H9 (cell line): ENCODE measurements around the gene CDH13. TPM values are rescaled to one million over a fixed set of nuclear protein-coding genes. Genes with fewer than 3 reads are reported as not detected.

Experiments
- DNase-seq: peaks from one replicate; pipeline ENCODE4 v3.0.0-alpha.2; 2017
- H2AFZ ChIP-seq: one replicate; pipeline ENCODE4 v1.6.1; 2013; ENCODE audit warnings: mild to moderate bottlenecking, low read length, control low read depth, moderate library complexity
- H2AK5ac ChIP-seq: 2 replicates; pipeline ENCODE4 v1.6.1; 2013; ENCODE audit warnings: low read length, control low read depth, mixed read lengths; ENCODE audit not compliant: insufficient read length
- H2BK120ac ChIP-seq: one replicate; pipeline ENCODE4 v1.6.1; 2013; ENCODE audit warnings: low read depth, mild to moderate bottlenecking, low read length, control low read depth, inconsistent platforms; ENCODE audit not compliant: poor library complexity, severe bottlenecking
- H2BK12ac ChIP-seq: 2 replicates; pipeline ENCODE4 v1.6.1; 2013; ENCODE audit warnings: low read length, control low read depth, mixed read lengths, low read depth; ENCODE audit not compliant: insufficient read length
- H2BK15ac ChIP-seq: 2 replicates; pipeline ENCODE4 v1.6.1; 2013; ENCODE audit warnings: low read depth, low read length, control low read depth
- H2BK20ac ChIP-seq: one replicate; pipeline ENCODE4 v1.6.1; 2013; ENCODE audit warnings: low read depth, mild to moderate bottlenecking, low read length, control low read depth, inconsistent platforms; ENCODE audit not compliant: poor library complexity, severe bottlenecking
- H2BK5ac ChIP-seq: 2 replicates; pipeline ENCODE4 v1.6.1; 2013; ENCODE audit warnings: low read length, control low read depth, mixed read lengths; ENCODE audit not compliant: insufficient read length
- H3K14ac ChIP-seq: 2 replicates; pipeline ENCODE4 v1.6.1; 2013; ENCODE audit warnings: low read length, control low read depth; ENCODE audit not compliant: insufficient read depth
- H3K18ac ChIP-seq: 2 replicates; pipeline ENCODE4 v1.6.1; 2013; ENCODE audit warnings: low read depth, mild to moderate bottlenecking, mixed read lengths, low read length, control low read depth; ENCODE audit not compliant: insufficient read length
- H3K23ac ChIP-seq: 2 replicates; pipeline ENCODE4 v1.6.1; 2013; ENCODE audit warnings: low read length, control low read depth, mixed read lengths, low read depth; ENCODE audit not compliant: insufficient read length
- H3K23me2 ChIP-seq: 2 replicates; pipeline ENCODE4 v1.6.1; 2013; ENCODE audit warnings: low read depth, mild to moderate bottlenecking, mixed read lengths, low read length, control low read depth; ENCODE audit not compliant: insufficient read length, poor library complexity, severe bottlenecking
- H3K27ac ChIP-seq: 2 replicates; pipeline ENCODE4 v1.5.1; 2013; ENCODE audit warnings: low read length, control low read depth, mixed read lengths, low read depth; ENCODE audit not compliant: insufficient read length
- H3K27me3 ChIP-seq: 2 replicates; pipeline ENCODE4 v1.6.1; 2013; ENCODE audit warnings: low read length, control low read depth, inconsistent platforms; ENCODE audit not compliant: insufficient read depth
- H3K4ac ChIP-seq: 2 replicates; pipeline ENCODE4 v1.6.1; 2013; ENCODE audit warnings: low read depth, mild to moderate bottlenecking, control low read depth, inconsistent platforms, low read length, moderate library complexity
- H3K4me1 ChIP-seq: 2 replicates; pipeline ENCODE4 v1.6.1; 2013; ENCODE audit warnings: low read length, control low read depth, inconsistent platforms; ENCODE audit not compliant: insufficient read depth
- H3K4me2 ChIP-seq: 2 replicates; pipeline ENCODE4 v1.6.1; 2013; ENCODE audit warnings: low read length, control low read depth, mixed read lengths; ENCODE audit not compliant: insufficient read length, insufficient read depth
- H3K56ac ChIP-seq: 2 replicates; pipeline ENCODE4 v1.6.1; 2013; ENCODE audit warnings: low read depth, mild to moderate bottlenecking, mixed read lengths, low read length, control low read depth; ENCODE audit not compliant: insufficient read length
- H3K79me1 ChIP-seq: 2 replicates; pipeline ENCODE4 v1.6.1; 2013; ENCODE audit warnings: low read depth, mild to moderate bottlenecking, moderate library complexity, low read length, control low read depth, inconsistent platforms; ENCODE audit not compliant: insufficient read depth, poor library complexity, severe bottlenecking
- H3K79me2 ChIP-seq: 2 replicates; pipeline ENCODE4 v1.6.1; 2013; ENCODE audit warnings: low read length, control low read depth, inconsistent platforms; ENCODE audit not compliant: insufficient read depth
- H3K9ac ChIP-seq: 2 replicates; pipeline ENCODE4 v1.6.1; 2013; ENCODE audit warnings: low read length, control low read depth, mixed read lengths; ENCODE audit not compliant: insufficient read length; ENCODE audit errors: extremely low read depth
- H3K9me3 ChIP-seq: one replicate; pipeline ENCODE4 v1.6.1; 2013; ENCODE audit warnings: low read depth, low read length, inconsistent platforms; ENCODE audit not compliant: control insufficient read depth
- H3T11ph ChIP-seq: one replicate; pipeline ENCODE4 v1.6.1; 2013; ENCODE audit warnings: mild to moderate bottlenecking, low read length, control low read depth, inconsistent platforms
- H4K20me1 ChIP-seq: one replicate; pipeline ENCODE4 v1.6.1; 2013; ENCODE audit not compliant: control insufficient read depth, insufficient read length, insufficient read depth
- H4K5ac ChIP-seq: 2 replicates; pipeline ENCODE4 v1.6.1; 2013; ENCODE audit warnings: low read depth, mild to moderate bottlenecking, mixed read lengths, low read length, control low read depth; ENCODE audit not compliant: insufficient read length
- H4K8ac ChIP-seq: replicated peaks from 2 replicates; pipeline ENCODE4 v1.6.1; 2013; ENCODE audit warnings: low read length, control low read depth, mixed read lengths, low read depth; ENCODE audit not compliant: insufficient read length
- H4K91ac ChIP-seq: 2 replicates; pipeline ENCODE4 v1.6.1; 2013; ENCODE audit warnings: low read depth, mild to moderate bottlenecking, moderate library complexity, mixed read lengths, low read length, control low read depth; ENCODE audit not compliant: insufficient read length
- H3K27ac Mint-ChIP-seq, 3 experiments: 2 replicates in 2 of 3; 3 replicates in 1 of 3; pipeline ENCODE4 v1.8.0; 2020 to 2021; ENCODE audit warnings: mixed read lengths in 3 of 3, mild to moderate bottlenecking in 1 of 3, moderate library complexity in 1 of 3
- H3K27me3 Mint-ChIP-seq: 2 replicates; pipeline ENCODE4 v1.8.0; 2021; ENCODE audit warnings: low read depth, mild to moderate bottlenecking, moderate library complexity, mixed read lengths
- H3K36me3 Mint-ChIP-seq, 3 experiments: 2 replicates in 2 of 3; 3 replicates in 1 of 3; pipeline ENCODE4 v1.8.0; 2020 to 2021; ENCODE audit warnings: low read depth in 3 of 3, mixed read lengths in 3 of 3; ENCODE audit not compliant: insufficient read depth in 1 of 3
- H3K4me1 Mint-ChIP-seq, 2 experiments: 2 replicates each; pipeline ENCODE4 v1.8.0; 2020; ENCODE audit warnings: mixed read lengths in 2 of 2
- H3K4me3 Mint-ChIP-seq, 2 experiments: 2 replicates in 1 of 2; 3 replicates in 1 of 2; pipeline ENCODE4 v1.8.0; 2020 to 2021; ENCODE audit warnings: mild to moderate bottlenecking in 2 of 2, mixed read lengths in 2 of 2, moderate library complexity in 1 of 2
- H3K9me3 Mint-ChIP-seq, 2 experiments: 2 replicates in 1 of 2; 3 replicates in 1 of 2; pipeline ENCODE4 v1.8.0; 2020; ENCODE audit warnings: mild to moderate bottlenecking in 2 of 2, mixed read lengths in 2 of 2, moderate library complexity in 1 of 2
- WGBS: extraction: QIAGEN DNeasy Blood & Tissue Kit; methylation state at CpG from one replicate; pipeline ENCODE4 v1.1.7; 2013; ENCODE audit warnings: missing lambda C conversion rate, low lambda C conversion rate, mixed read lengths; ENCODE audit not compliant: insufficient read length; ENCODE audit errors: extremely low coverage; 5-methylcytosine and 5-hydroxymethylcytosine counted together
- total RNA-seq: library from RNA; stranded (reverse); gene quantifications from 2 replicates; pipeline ENCODE4 v1.2.1, GENCODE V29; 2021
- TF ChIP-seq, protein P1 (sequence below): fragments of 200-600 bp; sonication (generic); conservative IDR thresholded peaks from 3 replicates; pipeline ENCODE4 v1.8.0; 2021; ENCODE audit warnings: antibody characterized with exemption, mild to moderate bottlenecking

The CDH13 gene
- total RNA-seq, 1 experiment from 2014 or later = 1.5 TPM

DNA sequence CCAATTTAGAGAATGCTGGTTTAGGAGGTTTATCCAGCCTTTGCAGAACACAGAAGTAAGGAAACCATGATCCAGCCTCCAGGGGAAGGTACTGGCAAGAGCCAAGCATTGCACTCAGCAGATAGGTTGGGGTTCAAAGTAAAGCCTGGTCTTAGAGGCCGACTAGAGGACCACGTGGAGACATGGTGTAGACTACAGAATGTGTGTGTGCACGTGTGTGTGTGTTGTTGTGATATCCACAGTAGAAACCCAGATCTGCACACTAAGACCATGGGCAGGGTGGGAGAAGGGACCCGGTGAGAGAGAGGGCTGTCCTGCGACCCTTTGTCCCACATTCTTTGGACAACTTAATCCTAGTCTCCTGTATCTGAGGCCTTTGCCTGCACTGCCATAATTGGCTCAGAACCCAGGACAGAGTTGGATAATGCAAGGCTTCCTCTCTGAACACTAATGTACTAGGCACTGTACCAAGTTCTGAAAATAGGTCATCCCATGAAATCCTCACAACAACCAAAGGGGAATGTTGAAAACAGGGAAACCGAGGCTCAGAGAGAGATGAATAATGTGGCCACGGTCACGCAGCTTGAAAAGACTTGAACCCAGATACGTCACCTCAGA is 855.9 kb downstream of the CDH13 start:
- no peaks in the 10 kb centered on the region for H3K79me2 ChIP-seq
- Mint-ChIP-seq H3K4me3 (no peak overlapping the region), H3K4me1 (no peaks in the 10 kb centered on the region; a peak in 1 of 4 replicates), H3K36me3 (no peaks in the 10 kb centered on the region), H3K27me3 (peaks cover 4% of the 10 kb centered on the region), H3K9me3 (no peaks in the 10 kb centered on the region), H3K27ac (no peak overlapping the region)
- TF ChIP-seq, protein P1, sequence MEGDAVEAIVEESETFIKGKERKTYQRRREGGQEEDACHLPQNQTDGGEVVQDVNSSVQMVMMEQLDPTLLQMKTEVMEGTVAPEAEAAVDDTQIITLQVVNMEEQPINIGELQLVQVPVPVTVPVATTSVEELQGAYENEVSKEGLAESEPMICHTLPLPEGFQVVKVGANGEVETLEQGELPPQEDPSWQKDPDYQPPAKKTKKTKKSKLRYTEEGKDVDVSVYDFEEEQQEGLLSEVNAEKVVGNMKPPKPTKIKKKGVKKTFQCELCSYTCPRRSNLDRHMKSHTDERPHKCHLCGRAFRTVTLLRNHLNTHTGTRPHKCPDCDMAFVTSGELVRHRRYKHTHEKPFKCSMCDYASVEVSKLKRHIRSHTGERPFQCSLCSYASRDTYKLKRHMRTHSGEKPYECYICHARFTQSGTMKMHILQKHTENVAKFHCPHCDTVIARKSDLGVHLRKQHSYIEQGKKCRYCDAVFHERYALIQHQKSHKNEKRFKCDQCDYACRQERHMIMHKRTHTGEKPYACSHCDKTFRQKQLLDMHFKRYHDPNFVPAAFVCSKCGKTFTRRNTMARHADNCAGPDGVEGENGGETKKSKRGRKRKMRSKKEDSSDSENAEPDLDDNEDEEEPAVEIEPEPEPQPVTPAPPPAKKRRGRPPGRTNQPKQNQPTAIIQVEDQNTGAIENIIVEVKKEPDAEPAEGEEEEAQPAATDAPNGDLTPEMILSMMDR = no peak
- no peak overlapping the region for H3K4me2 ChIP-seq
- no peak for DNase-seq
- H2AFZ ChIP-seq = no peak overlapping the region
- H2BK20ac ChIP-seq = no peak overlapping the region
- no peak overlapping the region for H4K91ac ChIP-seq
- H3K14ac ChIP-seq = no peak overlapping the region
- no peak overlapping the region for H3K9ac ChIP-seq
- no peak overlapping the region for H3K27ac ChIP-seq
- H2BK15ac ChIP-seq = no peak overlapping the region
- no CpG with 5 or more reads among the region's 9 CpGs for WGBS
- H3K4ac ChIP-seq = no peak overlapping the region
- H3K79me1 ChIP-seq = no peaks in the 10 kb centered on the region
- H3K56ac ChIP-seq = no peak overlapping the region
- H3K23me2 ChIP-seq = no peaks in the 10 kb centered on the region
- no peak overlapping the region for H3K18ac ChIP-seq
- H4K8ac ChIP-seq = no peak overlapping the region
- no peak overlapping the region for H2BK120ac ChIP-seq
- no peaks in the 10 kb centered on the region for H3K9me3 ChIP-seq
- H3K27me3 ChIP-seq = no peaks in the 10 kb centered on the region
- no peak overlapping the region for H2BK12ac ChIP-seq
- H2AK5ac ChIP-seq = no peak overlapping the region
- H4K20me1 ChIP-seq = no peaks in the 10 kb centered on the region
- no peak overlapping the region for H2BK5ac ChIP-seq
- no peaks in the 10 kb centered on the region; the same call in 1 of the 2 replicates for H3K4me1 ChIP-seq
- H4K5ac ChIP-seq = no peak overlapping the region
- H3K23ac ChIP-seq = no peak overlapping the region
- no peak overlapping the region for H3T11ph ChIP-seq
